AG04449 (cell line): ENCODE measurements around the gene ZNF280B.
A peak's percentile ranks its signal among the peaks of the same experiment; 100 is the strongest.

Experiments
- CTCF ChIA-PET: fragments of 350-600 bp; formaldehyde crosslinking; extraction: SDS; loops from one replicate; lab custom pipeline; 2021; ENCODE audit warnings: antibody characterized with exemption; lab: Yijun Ruan, JAX
- POLR2A ChIA-PET: fragments of 400-600, 350-600 bp; formaldehyde crosslinking; extraction: SDS; loops from one replicate; lab custom pipeline; 2020; ENCODE audit warnings: antibody characterized with exemption, inconsistent platforms; lab: Yijun Ruan, JAX
- DNase-seq: peaks from one replicate; pipeline ENCODE4 v3.0.0-alpha.2; 2010; ENCODE audit warnings: low read depth, low spot score
- H3K4me3 ChIP-seq: 2 replicates; pipeline ENCODE4 v1.5.1; 2011; ENCODE audit warnings: low read depth, mild to moderate bottlenecking, control low read depth, low read length
- CTCF ChIP-seq: IDR thresholded peaks from one replicate; pipeline ENCODE4 v1.5.1; 2011; ENCODE audit warnings: mild to moderate bottlenecking, moderate library complexity, low read length, control low read depth, inconsistent platforms; ENCODE audit not compliant: insufficient read depth; ENCODE audit errors: missing control alignments

ZNF280B gene

GRCh38 chr22:22463855-22464540, 44.5 kb downstream of the ZNF280B start:
- no peak for DNase-seq
- CTCF ChIA-PET, result interaction anchor here (0.6 to 5.9 kb wide), 31 partner anchors 9 to 496 kb away, joined by 3 to 58 read pairs (median 5); partner anchors contain the start of gene ZNF280B
- POLR2A ChIA-PET, result no interaction called here
- no peak overlapping the region for H3K4me3 ChIP-seq
- TF ChIP-seq CTCF, result peak; percentile 49

- ChIA-PET POLR2A (no interaction called here), CTCF (interaction anchor here (0.8 to 5.9 kb wide), 20 partner anchors 10 to 497 kb away, joined by 3 to 58 read pairs (median 4); no protein-coding TSS in a partner anchor)
- no peak for DNase-seq
- no peak for TF ChIP-seq CTCF
- no peak overlapping the region for H3K4me3 ChIP-seq
Observed at GRCh38 chr22:22462813-22463567, 45.6 kb downstream of the ZNF280B start.

GRCh38 chr22:22461583-22461982, 47.0 kb downstream of the ZNF280B start:
- H3K4me3 ChIP-seq, result no peak overlapping the region
- TF ChIP-seq CTCF, result no peak
- POLR2A ChIA-PET, result no interaction called here
- DNase-seq, result no peak
- CTCF ChIA-PET, result interaction anchor here (1.0 to 5.9 kb wide), 4 partner anchors 19 to 495 kb away, joined by 3 to 58 read pairs (median 26); no protein-coding TSS in a partner anchor

GRCh38 chr22:22461111-22461510, 47.4 kb downstream of the ZNF280B start:
- POLR2A ChIA-PET, result no interaction called here
- no peak overlapping the region for H3K4me3 ChIP-seq
- no peak for TF ChIP-seq CTCF
- DNase-seq, result no peak
- CTCF ChIA-PET, result interaction anchor here (3.2 to 4.8 kb wide), 2 partner anchors 20 to 29 kb away, joined by 15 to 36 read pairs; no protein-coding TSS in a partner anchor

- DNase-seq, result no peak
- TF ChIP-seq CTCF, result peak; percentile 4
- no peak overlapping the region for H3K4me3 ChIP-seq
- ChIA-PET POLR2A (no interaction called here), CTCF (interaction anchor here (4.8 kb wide), 1 partner anchor 20 kb away, joined by 36 read pairs; no protein-coding TSS in a partner anchor)
Observed at GRCh38 chr22:22460635-22461034, 47.9 kb downstream of the ZNF280B start.

- DNase-seq, result no peak
- no peak for TF ChIP-seq CTCF
- H3K4me3 ChIP-seq, result no peak overlapping the region
- ChIA-PET CTCF (no interaction called here), POLR2A (no interaction called here)
Observed at GRCh38 chr22:22460060-22460459, 48.5 kb downstream of the ZNF280B start.
